Testis (tissue), 3 donors: Measurements from ENCODE around the gene LSG1. TPM values are rescaled to one million over a fixed set of nuclear protein-coding genes. Genes with fewer than 3 reads are reported as not detected.

Source experiments
- DNase-seq: peaks from one replicate; pipeline ENCODE4 v3.0.0-alpha.2; 2019
- H3K27ac ChIP-seq, 2 donors: fragments of 200-600 bp; sonication (generic); one replicate each; pipeline ENCODE4 v1.5.1; 2019
- H3K27me3 ChIP-seq: fragments of 200-600 bp; sonication (generic); one replicate; pipeline ENCODE4 v1.5.1; 2019
- H3K36me3 ChIP-seq: fragments of 200-600 bp; sonication (generic); one replicate; pipeline ENCODE4 v1.5.1; 2017; ENCODE audit warnings: low read depth; ENCODE audit errors: missing control alignments
- H3K4me1 ChIP-seq: fragments of 200-600 bp; sonication (generic); one replicate; pipeline ENCODE4 v1.5.1; 2019
- H3K4me3 ChIP-seq, 2 donors: fragments of 200-600 bp; sonication (generic); one replicate each; pipeline ENCODE4 v1.5.1; 2017 to 2019
- H3K9me3 ChIP-seq: fragments of 200-600 bp; sonication (generic); one replicate; pipeline ENCODE4 v1.5.1; 2017
- POLR2A ChIP-seq: fragments of 450-650 bp; IDR thresholded peaks from one replicate; pipeline ENCODE4 v1.6.1; 2017; ENCODE audit warnings: antibody characterized with exemption, mild to moderate bottlenecking, moderate library complexity
- WGBS, 2 donors: methylation state at CpG; one replicate each; pipeline ENCODE4 v1.1.5; 2018; 5-methylcytosine and 5-hydroxymethylcytosine counted together
- intact Hi-C: fragments of 100-400 bp; cut with DNase I; formaldehyde crosslinking; loops from one replicate; pipeline ENCODE4 v1.15.1; 2023; ENCODE audit warnings: low total_unique reads
- polyA plus RNA-seq: library from polyadenylated mRNA; stranded (reverse); fragments of 350-450 nt; fragmentation: Illumina TruSeq; extraction: RNeasy Lipid Tissue Mini Kit (QIAGEN cat#74804); gene quantifications from one replicate; pipeline ENCODE4 v1.2.3, GENCODE V29; 2014; ENCODE audit warnings: low read depth, low replicate concordance; ENCODE audit not compliant: insufficient read depth
- total RNA-seq, 2 donors: library from RNA; depleted of rRNA; stranded (reverse); fragments of >200 nt; gene quantifications; one replicate each; pipeline ENCODE4 v1.2.3, GENCODE V29; 2016
- TF ChIP-seq, protein P1 (sequence below), 3 experiments: fragments of 450-650 bp in 2 of 3; fragments of 200-600 bp in 1 of 3; sonication (generic) in 1 of 3; IDR thresholded peaks; one replicate each; pipeline ENCODE4 v1.5.1; 2016 to 2019; ENCODE audit warnings: antibody characterized with exemption in 3 of 3, mild to moderate bottlenecking in 2 of 3, moderate library complexity in 1 of 3

The LSG1 gene
- total and polyA plus RNA-seq, 3 donors from 2014 or later, result 47.4 to 56.1 (median 50.5) TPM

DNA sequence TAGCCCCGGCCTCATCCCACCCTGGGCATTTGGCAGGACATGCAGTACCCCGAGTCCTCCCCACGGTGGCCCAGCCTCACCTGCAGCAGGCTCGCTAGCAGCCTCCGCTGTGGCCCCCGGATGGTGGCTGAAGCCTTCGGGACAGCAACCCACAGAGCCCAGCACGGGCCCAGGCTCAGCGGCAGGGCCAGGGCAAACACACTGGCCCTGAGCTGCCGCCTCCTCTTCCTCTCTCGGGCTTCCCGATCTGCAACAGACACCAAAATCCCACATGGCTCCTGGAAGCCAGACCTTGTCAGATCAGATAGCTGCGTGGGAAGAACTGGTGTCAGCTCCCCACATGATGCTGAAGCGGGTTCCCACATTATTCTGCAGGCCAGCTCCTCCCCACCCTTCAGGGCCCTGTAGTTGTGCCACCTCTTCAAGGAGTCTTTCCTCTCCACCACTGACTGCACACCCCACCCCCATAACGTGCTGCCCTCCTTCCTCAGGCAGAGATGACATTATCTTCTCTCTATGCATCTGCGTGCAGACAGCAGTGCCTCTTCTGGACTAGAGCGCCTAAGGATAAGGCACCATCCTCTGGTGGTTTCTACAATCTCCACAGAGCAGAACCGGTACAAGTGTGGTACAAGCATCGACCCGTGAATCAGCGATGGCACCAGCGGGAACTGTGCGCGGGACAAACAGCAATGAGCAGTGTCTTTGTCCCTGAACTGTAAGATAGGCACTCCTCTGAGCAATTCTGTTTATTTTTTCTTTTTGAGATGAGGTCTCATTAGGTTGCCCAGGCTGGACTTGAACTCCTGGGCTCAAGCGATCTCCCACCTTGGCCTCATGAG is 48.3 kb downstream of the LSG1 start:
- Histone ChIP-seq H3K36me3 (no peaks in the 10 kb centered on the region), H3K4me1 (no peaks in the 10 kb centered on the region), H3K4me3 (no peak overlapping the region), H3K27me3 (no peaks in the 10 kb centered on the region), H3K9me3 (no peaks in the 10 kb centered on the region), H3K27ac (no peak overlapping the region)
- intact Hi-C loops, result no loop called here
- 90 to 93% methylated on average over 25 of the region's 25 CpGs for WGBS, 2 donors
- TF ChIP-seq, protein P1, sequence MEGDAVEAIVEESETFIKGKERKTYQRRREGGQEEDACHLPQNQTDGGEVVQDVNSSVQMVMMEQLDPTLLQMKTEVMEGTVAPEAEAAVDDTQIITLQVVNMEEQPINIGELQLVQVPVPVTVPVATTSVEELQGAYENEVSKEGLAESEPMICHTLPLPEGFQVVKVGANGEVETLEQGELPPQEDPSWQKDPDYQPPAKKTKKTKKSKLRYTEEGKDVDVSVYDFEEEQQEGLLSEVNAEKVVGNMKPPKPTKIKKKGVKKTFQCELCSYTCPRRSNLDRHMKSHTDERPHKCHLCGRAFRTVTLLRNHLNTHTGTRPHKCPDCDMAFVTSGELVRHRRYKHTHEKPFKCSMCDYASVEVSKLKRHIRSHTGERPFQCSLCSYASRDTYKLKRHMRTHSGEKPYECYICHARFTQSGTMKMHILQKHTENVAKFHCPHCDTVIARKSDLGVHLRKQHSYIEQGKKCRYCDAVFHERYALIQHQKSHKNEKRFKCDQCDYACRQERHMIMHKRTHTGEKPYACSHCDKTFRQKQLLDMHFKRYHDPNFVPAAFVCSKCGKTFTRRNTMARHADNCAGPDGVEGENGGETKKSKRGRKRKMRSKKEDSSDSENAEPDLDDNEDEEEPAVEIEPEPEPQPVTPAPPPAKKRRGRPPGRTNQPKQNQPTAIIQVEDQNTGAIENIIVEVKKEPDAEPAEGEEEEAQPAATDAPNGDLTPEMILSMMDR (IDR thresholded peaks at IDR 0.05), result no peak
- TF ChIP-seq POLR2A, result no peak
- no peak for DNase-seq

DNA sequence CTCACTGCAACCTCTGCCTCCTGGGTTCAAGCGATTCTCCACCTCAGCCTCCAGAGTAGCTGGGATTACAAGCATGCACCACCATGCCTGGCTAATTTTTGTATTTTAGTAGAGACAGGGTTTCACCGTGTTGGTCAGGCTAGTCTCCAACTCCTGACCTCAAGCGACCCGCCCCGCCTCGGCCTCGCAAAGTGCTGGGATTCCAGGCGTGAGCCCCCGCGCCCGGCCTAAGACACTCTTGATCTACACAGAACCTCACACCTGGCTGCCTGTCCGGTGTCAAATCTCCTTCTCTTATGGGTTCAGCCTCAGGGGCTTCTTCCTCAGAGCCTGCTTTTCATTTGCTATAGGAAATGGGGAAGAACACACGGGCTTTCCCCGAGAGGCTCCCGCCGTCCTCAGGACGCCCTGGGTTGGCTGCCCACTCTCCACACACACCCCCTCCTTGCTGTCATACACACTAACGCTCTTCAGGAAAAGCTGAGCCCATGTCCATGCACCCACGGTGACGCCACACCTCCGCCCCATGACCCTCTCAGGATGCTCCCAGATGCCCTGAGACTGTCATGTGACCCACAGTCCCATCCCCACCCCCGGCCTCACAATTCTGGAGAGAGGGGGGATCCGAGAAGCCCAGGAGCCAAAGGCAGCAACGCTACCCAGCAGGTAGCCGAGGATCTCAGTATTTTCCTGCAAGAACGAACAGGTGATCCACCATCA is 49.2 kb downstream of the LSG1 start:
- H3K4me1 ChIP-seq, result no peaks in the 10 kb centered on the region
- 92 to 96% methylated on average over 26 of the region's 26 CpGs for WGBS, 2 donors
- TF ChIP-seq POLR2A, result no peak
- TF ChIP-seq, protein P1 (IDR thresholded peaks at IDR 0.05), result no peak
- no peaks in the 10 kb centered on the region for H3K27me3 ChIP-seq
- no peak overlapping the region for H3K27ac ChIP-seq
- DNase-seq, result no peak
- intact Hi-C loops, result no loop called here
- no peaks in the 10 kb centered on the region for H3K9me3 ChIP-seq
- no peaks in the 10 kb centered on the region for H3K36me3 ChIP-seq
- H3K4me3 ChIP-seq, result no peak overlapping the region

DNA sequence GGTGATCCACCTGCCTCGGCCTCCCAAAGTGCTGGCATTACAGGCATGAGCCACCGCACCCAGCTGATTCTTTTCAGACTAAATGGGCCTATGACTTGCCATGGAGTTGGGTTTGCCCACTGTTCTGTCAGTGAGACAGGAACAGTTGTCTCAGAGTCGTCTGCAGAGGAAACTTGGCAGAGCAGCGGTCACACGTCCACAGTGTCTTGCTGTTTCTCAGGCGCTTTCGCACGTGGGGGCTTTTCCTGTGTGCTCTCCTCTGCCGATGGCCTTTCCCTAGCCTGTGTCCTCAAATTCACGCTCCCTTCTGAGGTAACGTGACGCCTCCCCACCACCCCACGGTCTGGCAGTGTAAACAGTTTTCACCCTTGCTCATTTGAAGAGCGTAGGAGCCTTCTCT is 50.0 kb downstream of the LSG1 start:
- no peaks in the 10 kb centered on the region for H3K36me3 ChIP-seq
- no peaks in the 10 kb centered on the region for H3K4me1 ChIP-seq
- no peaks in the 10 kb centered on the region for H3K27me3 ChIP-seq
- H3K9me3 ChIP-seq, result no peaks in the 10 kb centered on the region
- no peak overlapping the region for H3K4me3 ChIP-seq
- DNase-seq, result no peak
- TF ChIP-seq, protein P1 (IDR thresholded peaks at IDR 0.05), result no peak
- no peak for TF ChIP-seq POLR2A
- 91 to 94% methylated on average over 14 of the region's 14 CpGs for WGBS, 2 donors
- H3K27ac ChIP-seq, result no peak overlapping the region
- intact Hi-C loops, result no loop called here

- TF ChIP-seq POLR2A, result no peak
- TF ChIP-seq, protein P1 (IDR thresholded peaks at IDR 0.05), result no peak
- 91 to 93% methylated on average over 7 of the region's 7 CpGs for WGBS, 2 donors
- intact Hi-C loops, result no loop called here
These were observed 51.8 kb downstream of the LSG1 start for GRCh38 chr3:194620196-194620595.

More at GRCh38 chr3:194620196-194620595, 51.8 kb downstream of the LSG1 start:
- no peaks in the 10 kb centered on the region for H3K9me3 ChIP-seq
- H3K27ac ChIP-seq, result no peak overlapping the region
- no peak overlapping the region for H3K4me3 ChIP-seq
- no peaks in the 10 kb centered on the region for H3K36me3 ChIP-seq
- H3K27me3 ChIP-seq, result no peaks in the 10 kb centered on the region
- DNase-seq, result no peak
- no peaks in the 10 kb centered on the region for H3K4me1 ChIP-seq
